G401 (cell line): ENCODE data around the gene NHLH2. TPM values are rescaled to one million over a fixed set of nuclear protein-coding genes. Genes with fewer than 3 reads are reported as not detected.

Experiments
- DNase-seq: peaks from one replicate; pipeline ENCODE4 v3.0.0-alpha.2; 2015; ENCODE audit warnings: low spot score
- in situ Hi-C: cut with HindIII; loops from 2 replicates; pipeline ENCODE4 v1.10.0; 2016; ENCODE audit warnings: low sequenced_read_pairs, mixed read lengths
- total RNA-seq: library from RNA; depleted of rRNA; stranded (reverse); fragments of >200 nt; shearing (Covaris generic); gene quantifications from 2 replicates; pipeline ENCODE4 v1.2.3, GENCODE V29; 2014

The NHLH2 gene
- total RNA-seq, 1 experiment from 2014 or later, result not detected

- DNase-seq, result peak; percentile 68
- in situ Hi-C loops, result no loop called here
Observed at GRCh38 chr1:115839029-115839678, 1.8 kb downstream of the NHLH2 start.

- peak; percentile 47 for DNase-seq
- in situ Hi-C loops, result no loop called here
Observed at GRCh38 chr1:115838431-115839028, 2.4 kb downstream of the NHLH2 start.

GRCh38 chr1:115837740-115838421 is 3.0 kb downstream of the NHLH2 start:
- in situ Hi-C loops, result no loop called here
- peak; percentile 53 for DNase-seq

- peak; percentile 38 for DNase-seq
- in situ Hi-C loops, result no loop called here
Observed at GRCh38 chr1:115837341-115837739, 3.6 kb downstream of the NHLH2 start.

GRCh38 chr1:115833856-115834255 is 7.1 kb downstream of the NHLH2 start:
- in situ Hi-C loops, result no loop called here
- no peak for DNase-seq

GRCh38 chr1:115832651-115833050 is 8.3 kb downstream of the NHLH2 start:
- DNase-seq, result no peak
- in situ Hi-C loops, result no loop called here

- no peak for DNase-seq
- in situ Hi-C loops, result no loop called here
Observed at GRCh38 chr1:115830963-115831362, 10.0 kb downstream of the NHLH2 start.

GRCh38 chr1:115829947-115830346 is 11.0 kb downstream of the NHLH2 start:
- no peak for DNase-seq

GRCh38 chr1:115829023-115829674 is 11.8 kb downstream of the NHLH2 start:
- peak; percentile 91 for DNase-seq
- in situ Hi-C loops, result no loop called here

More at GRCh38 chr1:115829947-115830346, 11.0 kb downstream of the NHLH2 start:
- in situ Hi-C loops, result no loop called here

- peak; percentile 55 for DNase-seq
- in situ Hi-C loops, result no loop called here
Observed at GRCh38 chr1:115828101-115829022, 12.6 kb downstream of the NHLH2 start.

GRCh38 chr1:115827452-115828044 is 13.4 kb downstream of the NHLH2 start:
- no peak for DNase-seq
- in situ Hi-C loops, result no loop called here

- in situ Hi-C loops, result no loop called here
Observed at GRCh38 chr1:115826628-115827027, 14.3 kb downstream of the NHLH2 start.

GRCh38 chr1:115822117-115822516 is 18.8 kb downstream of the NHLH2 start:
- in situ Hi-C loops, result no loop called here
- DNase-seq, result no peak

More at GRCh38 chr1:115826628-115827027, 14.3 kb downstream of the NHLH2 start:
- DNase-seq, result no peak

- no peak for DNase-seq
- in situ Hi-C loops, result no loop called here
Observed at GRCh38 chr1:115815694-115816093, 25.2 kb downstream of the NHLH2 start.

- no peak for DNase-seq
- in situ Hi-C loops, result no loop called here
Observed at GRCh38 chr1:115814685-115815398, 26.1 kb downstream of the NHLH2 start.

GRCh38 chr1:115813727-115814126 is 27.2 kb downstream of the NHLH2 start:
- no peak for DNase-seq
- in situ Hi-C loops, result no loop called here

- in situ Hi-C loops, result no loop called here
- peak; percentile 56 for DNase-seq
Observed at GRCh38 chr1:115811140-115811828, 29.6 kb downstream of the NHLH2 start.
